Activated T-cell treated with anti-CD3 and anti-CD28 coated beads, Interleukin-2, amount 50 U/mL, for 72 hours (primary cell): ENCODE measurements around the gene ZNF618. TPM values are rescaled to one million over a fixed set of nuclear protein-coding genes. Genes with fewer than 3 reads are reported as not detected.

Source experiments
- ATAC-seq, 2 donors: fragments of 150-1000 bp; cut with Tn5 transposase; replicated peaks in 1 of 2; 2 replicates each; pipeline ENCODE4 v1.10.0; 2021; ENCODE audit warnings: moderate library complexity in 2 of 2, mild to moderate bottlenecking in 1 of 2
- DNase-seq, 2 donors: peaks; one replicate each; pipeline ENCODE4 v3.0.0; 2021 to 2022; ENCODE audit warnings: mixed read lengths in 1 of 2
- H3K27ac Mint-ChIP-seq: one replicate; pipeline ENCODE4 v1.8.0; 2022; ENCODE audit warnings: mild to moderate bottlenecking, moderate library complexity, mixed read lengths
- H3K27me3 Mint-ChIP-seq: one replicate; pipeline ENCODE4 v1.8.0; 2022; ENCODE audit warnings: low read depth, mixed read lengths
- H3K36me3 Mint-ChIP-seq, 2 donors: one replicate each; pipeline ENCODE4 v1.8.0; 2022; ENCODE audit warnings: mixed read lengths in 2 of 2, mild to moderate bottlenecking in 1 of 2; ENCODE audit not compliant: insufficient read depth in 2 of 2
- H3K4me1 Mint-ChIP-seq: one replicate; pipeline ENCODE4 v1.8.0; 2022; ENCODE audit warnings: low read depth, mixed read lengths
- H3K4me3 Mint-ChIP-seq, 2 donors: one replicate each; pipeline ENCODE4 v1.8.0; 2022; ENCODE audit warnings: mild to moderate bottlenecking in 2 of 2, mixed read lengths in 2 of 2, moderate library complexity in 2 of 2
- H3K9me3 Mint-ChIP-seq, 2 donors: one replicate each; pipeline ENCODE4 v1.8.0; 2022; ENCODE audit warnings: mixed read lengths in 2 of 2
- total RNA-seq, 2 donors: library from RNA; stranded (reverse); gene quantifications; one replicate each; pipeline ENCODE4 v1.2.3, GENCODE V29; 2022

The ZNF618 gene
- total RNA-seq, 2 donors from 2014 or later: 0.23 to 0.62 TPM

- DNase-seq (no peak), ATAC-seq (no peak)
- H3K36me3 Mint-ChIP-seq: no peaks in the 10 kb centered on the region
- H3K4me3 Mint-ChIP-seq: no peak overlapping the region
- peaks cover 2 to 3% of the 10 kb centered on the region in 2 donors for H3K9me3 Mint-ChIP-seq
- H3K27me3 Mint-ChIP-seq: no peaks in the 10 kb centered on the region
- H3K27ac Mint-ChIP-seq: no peak overlapping the region
- H3K4me1 Mint-ChIP-seq: no peaks in the 10 kb centered on the region
Observed at GRCh38 chr9:114016629-114017423, 140.7 kb downstream of the ZNF618 start.

GRCh38 chr9:114017741-114018715, 141.9 kb downstream of the ZNF618 start:
- Mint-ChIP-seq H3K4me3 (no peak overlapping the region), H3K27ac (no peak overlapping the region), H3K4me1 (no peaks in the 10 kb centered on the region), H3K27me3 (no peaks in the 10 kb centered on the region), H3K36me3 (peaks cover 0 to 4% of the 10 kb centered on the region in 2 donors), H3K9me3 (peaks cover 5 to 7% of the 10 kb centered on the region in 2 donors)
- DNase-seq: no peak
- no peak for ATAC-seq

GRCh38 chr9:114021578-114021977, 145.5 kb downstream of the ZNF618 start:
- peaks cover 12 to 23% of the 10 kb centered on the region in 2 donors for H3K36me3 Mint-ChIP-seq
- DNase-seq (no peak), ATAC-seq (no peak)
- peaks cover 15 to 19% of the 10 kb centered on the region in 2 donors for H3K9me3 Mint-ChIP-seq
- H3K27ac Mint-ChIP-seq: no peak overlapping the region
- no peaks in the 10 kb centered on the region for H3K27me3 Mint-ChIP-seq
- no peak overlapping the region for H3K4me3 Mint-ChIP-seq
- H3K4me1 Mint-ChIP-seq: no peaks in the 10 kb centered on the region

DNA sequence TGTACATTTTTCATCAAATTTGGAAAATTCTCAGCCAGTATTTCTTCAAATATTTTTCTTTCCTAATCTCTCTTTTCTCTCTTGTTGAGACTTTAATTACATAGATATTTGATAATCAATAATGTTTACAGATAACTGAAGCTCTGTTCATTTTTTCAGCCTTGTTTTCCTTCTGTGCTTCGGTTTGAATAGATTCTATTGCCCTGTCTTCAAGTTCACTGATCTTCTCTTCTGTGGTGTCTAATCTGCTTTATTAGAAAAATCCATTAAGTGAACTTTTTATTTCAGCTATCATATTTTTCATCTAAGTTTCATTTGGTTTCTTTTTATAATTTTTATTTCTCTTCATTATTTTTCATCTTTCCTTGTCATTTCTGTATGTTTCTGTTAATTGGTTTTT, 147.9 kb downstream of the ZNF618 start:
- H3K27ac Mint-ChIP-seq: no peak overlapping the region
- H3K36me3 Mint-ChIP-seq: peaks cover 12 to 23% of the 10 kb centered on the region in 2 donors
- ATAC-seq: no peak
- H3K9me3 Mint-ChIP-seq: peaks cover 15 to 19% of the 10 kb centered on the region in 2 donors
- H3K4me3 Mint-ChIP-seq: no peak overlapping the region
- no peaks in the 10 kb centered on the region for H3K27me3 Mint-ChIP-seq
- no peaks in the 10 kb centered on the region for H3K4me1 Mint-ChIP-seq
- no peak for DNase-seq

- no peaks in the 10 kb centered on the region for H3K27me3 Mint-ChIP-seq
- ATAC-seq (no peak), DNase-seq (no peak)
- H3K27ac Mint-ChIP-seq: no peak overlapping the region
- no peaks in the 10 kb centered on the region for H3K4me1 Mint-ChIP-seq
- H3K4me3 Mint-ChIP-seq: no peak overlapping the region
- peaks cover 12 to 23% of the 10 kb centered on the region in 2 donors for H3K36me3 Mint-ChIP-seq
- H3K9me3 Mint-ChIP-seq: peaks cover 15 to 19% of the 10 kb centered on the region in 2 donors
Observed at GRCh38 chr9:114025196-114025753, 149.2 kb downstream of the ZNF618 start.

DNA sequence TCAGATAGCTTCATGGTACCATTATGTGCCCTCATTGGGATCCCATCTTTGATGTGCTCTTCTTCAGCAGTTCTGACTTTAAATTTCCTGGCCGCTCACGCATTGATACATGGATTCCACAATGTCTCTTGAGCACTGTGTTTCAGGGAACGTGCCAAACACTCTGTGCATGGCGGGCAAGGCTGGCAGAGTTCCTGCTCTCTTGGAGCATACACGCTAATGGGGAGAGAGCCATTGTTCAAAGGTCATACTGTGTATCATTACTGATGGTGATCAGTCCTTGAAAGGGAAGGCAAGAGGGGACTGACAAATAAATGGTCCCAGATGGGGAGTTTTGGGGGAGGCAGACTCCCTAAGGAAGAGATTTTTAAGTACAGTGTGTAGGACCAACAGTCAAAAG, 149.7 kb downstream of the ZNF618 start:
- DNase-seq: no peak
- H3K4me1 Mint-ChIP-seq: no peaks in the 10 kb centered on the region
- peaks cover 12 to 23% of the 10 kb centered on the region in 2 donors for H3K36me3 Mint-ChIP-seq

DNA sequence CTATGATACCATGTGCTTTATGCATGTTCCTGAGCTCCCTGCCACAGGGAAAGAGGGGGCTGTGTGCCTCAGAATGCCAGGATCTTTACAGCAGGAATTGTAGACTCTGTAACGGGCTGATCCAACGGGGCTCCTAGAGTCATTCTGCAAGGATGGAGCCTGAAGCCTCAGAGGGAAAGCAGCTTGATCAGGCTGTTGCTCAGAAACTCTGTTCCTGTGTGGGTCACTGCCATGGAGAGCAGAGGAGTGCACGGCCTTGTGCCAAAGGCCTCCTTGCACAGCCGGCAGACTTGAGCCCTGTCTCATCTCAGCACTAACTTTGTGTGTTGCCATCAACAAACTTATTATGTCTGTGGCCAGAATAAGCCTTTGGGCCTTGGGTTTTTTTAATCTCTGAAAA, 150.2 kb downstream of the ZNF618 start:
- ATAC-seq (no peak), DNase-seq (no peak)
- Mint-ChIP-seq H3K27ac (no peak overlapping the region), H3K4me3 (no peak overlapping the region), H3K36me3 (peaks cover 12 to 23% of the 10 kb centered on the region in 2 donors), H3K27me3 (no peaks in the 10 kb centered on the region), H3K4me1 (no peaks in the 10 kb centered on the region), H3K9me3 (peaks cover 15 to 19% of the 10 kb centered on the region in 2 donors)

More for the DNA sequence above, 149.7 kb downstream of the ZNF618 start:
- Mint-ChIP-seq H3K9me3 (peaks cover 15 to 19% of the 10 kb centered on the region in 2 donors), H3K27ac (no peak overlapping the region), H3K27me3 (no peaks in the 10 kb centered on the region), H3K4me3 (no peak overlapping the region)
- ATAC-seq: no peak

DNA sequence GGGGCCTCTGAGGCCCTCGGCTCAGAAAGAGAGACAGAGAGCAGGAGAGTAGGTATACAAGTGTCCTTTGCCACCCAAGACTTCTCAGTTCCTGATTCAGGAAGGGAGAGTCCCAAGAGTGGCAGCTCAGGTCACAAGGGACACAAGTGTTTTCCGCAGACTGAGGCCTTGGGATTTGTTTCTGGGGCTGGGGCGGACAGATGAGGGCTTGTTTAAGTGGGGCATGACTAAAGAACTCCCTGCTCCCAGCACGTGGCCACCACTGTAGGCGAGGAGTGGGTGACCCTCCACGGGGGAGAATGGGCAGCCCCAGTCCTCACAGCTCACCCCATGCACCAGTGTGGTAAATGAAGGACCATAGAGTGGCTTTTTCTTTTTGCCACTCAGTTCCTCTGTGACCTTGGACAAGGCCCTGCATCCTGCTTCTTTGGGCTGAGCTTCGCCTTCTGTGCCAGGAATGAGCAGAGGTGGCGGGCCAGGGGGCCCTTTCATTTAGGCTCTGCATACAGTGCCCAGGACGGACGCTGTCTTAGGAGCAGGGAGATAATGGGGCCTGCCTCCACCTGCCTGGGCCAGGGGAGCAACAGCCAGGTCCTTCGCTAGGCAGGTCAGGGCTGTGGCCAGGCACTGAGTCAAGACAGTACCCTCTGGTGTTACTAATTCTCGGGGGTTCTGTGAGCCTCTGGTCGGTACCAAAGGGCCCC, 151.2 kb downstream of the ZNF618 start:
- Mint-ChIP-seq H3K4me1 (no peaks in the 10 kb centered on the region), H3K27me3 (no peaks in the 10 kb centered on the region), H3K4me3 (no peak overlapping the region), H3K9me3 (peaks cover 12 to 17% of the 10 kb centered on the region in 2 donors), H3K36me3 (peaks cover 12 to 23% of the 10 kb centered on the region in 2 donors), H3K27ac (no peak overlapping the region)
- DNase-seq (no peak), ATAC-seq (no peak)

- Mint-ChIP-seq H3K27ac (no peak overlapping the region), H3K27me3 (no peaks in the 10 kb centered on the region), H3K36me3 (peaks cover 12 to 19% of the 10 kb centered on the region in 2 donors), H3K4me3 (no peak overlapping the region), H3K4me1 (no peaks in the 10 kb centered on the region), H3K9me3 (peaks cover 8 to 14% of the 10 kb centered on the region in 2 donors)
- no peak for DNase-seq
- no peak for ATAC-seq
Observed at GRCh38 chr9:114027863-114028465, 151.9 kb downstream of the ZNF618 start.

DNA sequence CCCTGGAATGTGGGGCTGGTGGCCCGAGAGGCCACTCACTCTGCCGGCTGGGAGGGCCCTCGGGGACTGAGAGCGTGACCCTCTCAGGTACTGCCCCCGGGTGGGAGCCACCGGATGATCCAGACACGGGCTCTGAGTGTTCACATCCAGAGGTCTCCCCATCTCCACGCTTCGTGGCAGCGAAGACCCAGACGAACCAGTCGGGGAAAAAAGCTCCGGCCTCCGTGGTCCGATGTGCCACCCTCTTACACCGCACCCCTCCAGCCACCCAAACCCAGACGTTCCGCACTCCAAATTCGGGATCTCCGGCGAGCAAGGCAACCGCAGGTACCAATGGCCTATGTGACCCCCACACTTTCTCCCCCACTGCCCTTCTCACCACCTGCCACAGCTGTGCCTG, 152.5 kb downstream of the ZNF618 start:
- DNase-seq (no peak), ATAC-seq (no peak)
- peaks cover 12 to 15% of the 10 kb centered on the region in 2 donors for H3K36me3 Mint-ChIP-seq
- H3K27ac Mint-ChIP-seq: no peak overlapping the region
- H3K4me1 Mint-ChIP-seq: no peaks in the 10 kb centered on the region
- no peaks in the 10 kb centered on the region for H3K27me3 Mint-ChIP-seq
- H3K9me3 Mint-ChIP-seq: peaks cover 8 to 12% of the 10 kb centered on the region in 2 donors
- H3K4me3 Mint-ChIP-seq: no peak overlapping the region

- H3K36me3 Mint-ChIP-seq: peaks cover 7% of the 10 kb centered on the region in 2 donors
- no peak overlapping the region for H3K4me3 Mint-ChIP-seq
- H3K9me3 Mint-ChIP-seq: peaks cover 2 to 7% of the 10 kb centered on the region in 2 donors
- ATAC-seq: no peak
- no peak for DNase-seq
- no peak overlapping the region for H3K27ac Mint-ChIP-seq
- no peaks in the 10 kb centered on the region for H3K4me1 Mint-ChIP-seq
- H3K27me3 Mint-ChIP-seq: no peaks in the 10 kb centered on the region
Observed at GRCh38 chr9:114029311-114030170, 153.4 kb downstream of the ZNF618 start.
